HCT116 (cell line): Measurements from ENCODE around the gene STAG1. TPM values are rescaled to one million over a fixed set of nuclear protein-coding genes. Genes with fewer than 3 reads are reported as not detected.
"Not testable (repeated sequence)": the region's sequence is repeated elsewhere in the genome, so short reads cannot be mapped to it uniquely, and the experiment has no call there.

ENCODE experiments used
- ATAC-seq: fragments of 200-7000 bp; cut with Tn5 transposase; 2 replicates; pipeline ENCODE4 v1.9.1; 2020; ENCODE audit warnings: mild to moderate bottlenecking, moderate library complexity
- BruUV-seq: library from RNA; stranded (reverse); fragments of 400-500 nt; replicated peaks from 2 replicates; lab custom pipeline; 2021; lab: Mats Ljungman, UMichigan
- CTCF ChIA-PET: fragments of 300-600 bp; sonication (Branson Sonifier 250); formaldehyde crosslinking; loops from one replicate; lab custom pipeline; 2021; ENCODE audit warnings: antibody characterized with exemption; lab: Charles Lee
- POLR2A ChIA-PET: fragments of 300-600, 350-600 bp; sonication (Branson Sonifier 250); formaldehyde crosslinking; loops from one replicate; lab custom pipeline; 2021; ENCODE audit warnings: antibody characterized with exemption; lab: Charles Lee
- RAD21 ChIA-PET, 2 experiments: fragments of 300-600 bp; sonication (Branson Sonifier 250); formaldehyde crosslinking; loops; one replicate each; lab custom pipeline; 2023; ENCODE audit warnings: low total read pairs in 2 of 2; ENCODE audit not compliant: uncharacterized antibody in 2 of 2, unreplicated experiment in 2 of 2, low non-redundant PET in 1 of 2; lab: Charles Lee
- DNase-seq: peaks from one replicate; pipeline ENCODE4 v3.0.0-alpha.2; 2010; ENCODE audit warnings: low read depth, low spot score
- H2AFZ ChIP-seq: fragments of 200-600 bp; shearing (Covaris generic), sonication (generic); 2 replicates; pipeline ENCODE4 v1.6.1; 2017; ENCODE audit warnings: low read depth, mixed run types, mixed read lengths, antibody characterized with exemption, low read length; ENCODE audit not compliant: poor library complexity, severe bottlenecking
- H3K27ac ChIP-seq: 2 replicates; pipeline ENCODE4 v1.5.1; 2012; ENCODE audit warnings: low read depth, low read length
- H3K27me3 ChIP-seq: fragments of 200-600 bp; sonication (generic); 2 replicates; pipeline ENCODE4 v1.6.1; 2016; ENCODE audit warnings: mixed run types, low read length, mixed read lengths; ENCODE audit not compliant: insufficient read depth
- H3K36me3 ChIP-seq, 2 experiments: fragments of 200-500 bp in 1 of 2; fragments of 200-600 bp in 1 of 2; sonication (Bioruptor generic) in 1 of 2; sonication (generic) in 1 of 2; 2 replicates each; pipeline versions ENCODE4 v1.5.1 to v1.6.1; 2014 to 2016; ENCODE audit warnings: low read length in 2 of 2, inconsistent platforms in 1 of 2, mixed read lengths in 1 of 2, mixed run types in 1 of 2; ENCODE audit not compliant: insufficient read depth in 2 of 2, control insufficient read depth in 1 of 2
- H3K4me1 ChIP-seq, 2 experiments: fragments of 200-600 bp in 1 of 2; sonication (generic) in 1 of 2; 2 replicates each; pipeline versions ENCODE4 v1.5.1 to v1.6.1; 2012 to 2017; ENCODE audit warnings: low read length in 2 of 2, inconsistent platforms in 1 of 2, mild to moderate bottlenecking in 1 of 2, mixed read lengths in 1 of 2, mixed run types in 1 of 2, moderate library complexity in 1 of 2; ENCODE audit not compliant: insufficient read depth in 2 of 2, control insufficient read depth in 1 of 2
- H3K4me2 ChIP-seq: fragments of 200-600 bp; sonication (generic); 2 replicates; pipeline ENCODE4 v1.6.1; 2017; ENCODE audit warnings: mixed run types, low read length, mixed read lengths
- H3K4me3 ChIP-seq, 2 experiments: fragments of 200-600 bp in 1 of 2; sonication (generic) in 1 of 2; replicated peaks in 1 of 2; 2 replicates each; pipeline ENCODE4 v1.5.1; 2011 to 2016; ENCODE audit warnings: low read length in 2 of 2, control low read depth in 1 of 2, low read depth in 1 of 2, mild to moderate bottlenecking in 1 of 2, mixed read lengths in 1 of 2, mixed run types in 1 of 2
- H3K79me2 ChIP-seq: fragments of 200-600 bp; sonication (generic); 2 replicates; pipeline ENCODE4 v1.6.1; 2017; ENCODE audit warnings: mild to moderate bottlenecking, mixed run types, low read length, moderate library complexity, mixed read lengths; ENCODE audit not compliant: insufficient read depth
- H3K9ac ChIP-seq: fragments of 200-600 bp; sonication (generic); 2 replicates; pipeline ENCODE4 v1.6.1; 2016; ENCODE audit warnings: low read length, mixed read lengths
- H3K9me2 ChIP-seq: fragments of 200-600 bp; sonication (generic), shearing (Covaris generic); 2 replicates; pipeline ENCODE4 v1.6.1; 2017; ENCODE audit warnings: mixed run types, mild to moderate bottlenecking, moderate library complexity; ENCODE audit not compliant: insufficient read depth
- H3K9me3 ChIP-seq, 2 experiments: fragments of 200-500 bp in 1 of 2; fragments of 200-600 bp in 1 of 2; sonication (Bioruptor generic) in 1 of 2; sonication (generic) in 1 of 2; 2 replicates each; pipeline ENCODE4 v1.6.1; 2014 to 2017; ENCODE audit warnings: low read length in 2 of 2, mixed read lengths in 2 of 2, inconsistent platforms in 1 of 2, low read depth in 1 of 2, mild to moderate bottlenecking in 1 of 2, mixed run types in 1 of 2, moderate library complexity in 1 of 2; ENCODE audit not compliant: control insufficient read depth in 1 of 2, insufficient read depth in 1 of 2
- H4K20me1 ChIP-seq: fragments of 200-600 bp; sonication (generic), shearing (Covaris generic); 2 replicates; pipeline ENCODE4 v1.6.1; 2017; ENCODE audit warnings: mixed run types, mild to moderate bottlenecking, moderate library complexity; ENCODE audit not compliant: insufficient read depth
- CBX3 ChIP-seq: IDR thresholded peaks from 2 replicates; pipeline ENCODE4 v1.6.1; 2012; ENCODE audit warnings: low read depth
- CEBPB ChIP-seq: IDR thresholded peaks from 2 replicates; pipeline ENCODE4 v1.6.1; 2012; ENCODE audit warnings: low read depth
- ELF1 ChIP-seq: IDR thresholded peaks from 2 replicates; pipeline ENCODE4 v1.6.1; 2012; ENCODE audit warnings: low read depth, borderline replicate concordance
- EZH2phosphoT487 ChIP-seq: fragments of 200-600 bp; IDR thresholded peaks from 2 replicates; pipeline ENCODE4 v1.6.1; 2018; ENCODE audit warnings: antibody characterized with exemption, borderline replicate concordance
- FOSL1 ChIP-seq: IDR thresholded peaks from 2 replicates; pipeline ENCODE4 v1.6.1; 2012; ENCODE audit warnings: low read depth
- JUND ChIP-seq: IDR thresholded peaks from 2 replicates; pipeline ENCODE4 v1.6.1; 2012
- MAX ChIP-seq: IDR thresholded peaks from 2 replicates; pipeline ENCODE4 v1.6.1; 2012
- POLR2A ChIP-seq: IDR thresholded peaks from 2 replicates; pipeline ENCODE4 v1.7.0; 2011; ENCODE audit warnings: borderline replicate concordance; ENCODE audit not compliant: insufficient read depth, insufficient read length; ENCODE audit errors: extremely low read depth
- RAD21 ChIP-seq: IDR thresholded peaks from 2 replicates; pipeline ENCODE4 v1.6.1; 2012; ENCODE audit warnings: low read depth, mild to moderate bottlenecking
- SIN3A ChIP-seq: IDR thresholded peaks from 2 replicates; pipeline ENCODE4 v1.6.1; 2012; ENCODE audit warnings: low read depth
- SP1 ChIP-seq: IDR thresholded peaks from 2 replicates; pipeline ENCODE4 v1.6.1; 2012; ENCODE audit warnings: low read depth
- SRF ChIP-seq: IDR thresholded peaks from 2 replicates; pipeline ENCODE4 v1.6.1; 2012; ENCODE audit warnings: low read depth
- ZBTB33 ChIP-seq: IDR thresholded peaks from 2 replicates; pipeline ENCODE4 v1.6.1; 2011; ENCODE audit warnings: mild to moderate bottlenecking, low read length, moderate library complexity; ENCODE audit not compliant: insufficient replicate concordance; ENCODE audit errors: extremely low read depth
- ZFX ChIP-seq: fragments of 450-650 bp; IDR thresholded peaks from 2 replicates; pipeline ENCODE4 v1.6.1; 2017
- ZNF274 ChIP-seq: fragments of 200-500 bp; sonication (Bioruptor generic); IDR thresholded peaks from 2 replicates; pipeline ENCODE4 v1.6.1; 2014; ENCODE audit warnings: mild to moderate bottlenecking, low read depth, low read length, inconsistent platforms
- intact Hi-C: fragments of 100-400 bp; cut with micrococcal nuclease; formaldehyde crosslinking; loops from 2 replicates; pipeline ENCODE4 v1.10.0; 2022
- total RNA-seq: library from RNA; stranded (reverse); gene quantifications from one replicate; pipeline ENCODE4 v1.2.1, GENCODE V29; 2021; ENCODE audit not compliant: unreplicated experiment

The STAG1 gene
- total RNA-seq, 1 experiment from 2014 or later = 29.4 TPM

- POLR2A ChIA-PET = interaction anchor here (0.7 kb wide), 1 partner anchor 61 kb away, joined by 4 read pairs; the partner anchor contains the start of gene NCK1
- BruUV-seq, H3K9me2 ChIP-seq, ATAC-seq, DNase-seq, H3K4me3 ChIP-seq, RAD21 ChIA-PET, H3K27ac ChIP-seq, H4K20me1 ChIP-seq, intact Hi-C loops, H3K79me2 ChIP-seq, H3K36me3 ChIP-seq, CTCF ChIA-PET, H3K27me3 ChIP-seq, H3K9ac ChIP-seq, H3K9me3 ChIP-seq: not testable (repeated sequence)
- peaks cover 3 to 30% of the 10 kb centered on the region in 2 experiments; a peak in 3 of 4 replicates for H3K4me1 ChIP-seq
- H2AFZ ChIP-seq = peak overlapping the region; percentile 91
- TF ChIP-seq SP1 = peak; percentile 14; the same call in 1 of the 2 replicates
- peak; percentile 25; the same call in 1 of the 2 replicates for TF ChIP-seq JUND
- TF ChIP-seq MAX = 0 out of 2 replicates have a peak, but pooled peaks have one; percentile 20
- peak overlapping the region; percentile 69 for H3K4me2 ChIP-seq
These were observed 49.0 kb upstream of the STAG1 start for GRCh38 chr3:136801146-136801545.

- BruUV-seq = no TSS peak
- no peaks in the 10 kb centered on the region for H3K27me3 ChIP-seq
- CTCF ChIA-PET = no interaction called here
These were observed 40.6 kb upstream of the STAG1 start for GRCh38 chr3:136792556-136793330.

More at GRCh38 chr3:136792556-136793330, 40.6 kb upstream of the STAG1 start:
- Histone ChIP-seq H3K36me3 (no peaks in the 10 kb centered on the region), H2AFZ (no peak overlapping the region), H3K4me3 (no peak overlapping the region), H3K27ac (no peak overlapping the region), H3K4me1 (peaks cover 0 to 4% of the 10 kb centered on the region in 2 experiments; a peak in 1 of 4 replicates), H3K79me2 (no peaks in the 10 kb centered on the region), H4K20me1 (no peaks in the 10 kb centered on the region), H3K9me2 (no peaks in the 10 kb centered on the region), H3K9me3 (no peaks in the 10 kb centered on the region), H3K9ac (no peak overlapping the region), H3K4me2 (no peak overlapping the region)
- POLR2A ChIA-PET = no interaction called here
- intact Hi-C loops = no loop called here
- TF ChIP-seq SIN3A = no peak
- TF ChIP-seq CBX3 = no peak
- TF ChIP-seq RAD21 = no peak
- TF ChIP-seq CEBPB = no peak
- no peak for TF ChIP-seq SRF
- TF ChIP-seq POLR2A = no peak
- TF ChIP-seq FOSL1 = no peak
- no peak for TF ChIP-seq ZBTB33
- TF ChIP-seq SP1 = no peak
- TF ChIP-seq ZFX = no peak
- no peak for TF ChIP-seq EZH2phosphoT487
- no peak for TF ChIP-seq ZNF274
- TF ChIP-seq ELF1 = no peak
- RAD21 ChIA-PET = no interaction called here
- no peak for ATAC-seq
- no peak for DNase-seq
